CD8-positive, alpha-beta memory T cell (primary cell): ENCODE data around the gene MAD2L2. TPM values are rescaled to one million over a fixed set of nuclear protein-coding genes. Genes with fewer than 3 reads are reported as not detected.

Experiments
- CTCF ChIA-PET: fragments of 350-600 bp; sonication (Branson Sonifier 250); formaldehyde crosslinking; loops from one replicate; lab custom pipeline; 2021; ENCODE audit warnings: antibody characterized with exemption; lab: Charles Lee
- POLR2A ChIA-PET: fragments of 350-600 bp; sonication (Branson Sonifier 250); formaldehyde crosslinking; loops from one replicate; lab custom pipeline; 2021; ENCODE audit warnings: antibody characterized with exemption; lab: Charles Lee
- DNase-seq, 5 donors: peaks; one replicate each; pipeline versions ENCODE4 v3.0.0 to v3.0.0-alpha.2; 2020 to 2022; ENCODE audit warnings: mixed read lengths in 1 of 5
- H3K27ac ChIP-seq: one replicate; pipeline ENCODE4 v1.7.0; 2013; ENCODE audit warnings: low read depth, mild to moderate bottlenecking, low read length, moderate library complexity
- H3K27me3 ChIP-seq: 2 replicates; pipeline ENCODE4 v1.7.0; 2013; ENCODE audit warnings: low read length, mild to moderate bottlenecking; ENCODE audit not compliant: insufficient read depth, poor library complexity, severe bottlenecking
- H3K36me3 ChIP-seq: 2 replicates; pipeline ENCODE4 v1.7.0; 2013; ENCODE audit warnings: mild to moderate bottlenecking, low read length, moderate library complexity; ENCODE audit not compliant: insufficient read depth
- H3K4me1 ChIP-seq: 2 replicates; pipeline ENCODE4 v1.7.0; 2013; ENCODE audit warnings: mild to moderate bottlenecking, low read length, moderate library complexity; ENCODE audit not compliant: insufficient read depth
- H3K4me3 ChIP-seq: 2 replicates; pipeline ENCODE4 v1.7.0; 2013; ENCODE audit warnings: mild to moderate bottlenecking, low read length
- H3K9me3 ChIP-seq: 2 replicates; pipeline ENCODE4 v1.7.0; 2013; ENCODE audit warnings: mild to moderate bottlenecking, low read length
- H3K27ac Mint-ChIP-seq, 8 donors: one replicate each; pipeline ENCODE4 v1.8.0; 2020 to 2021; ENCODE audit warnings: mixed read lengths in 8 of 8, mild to moderate bottlenecking in 6 of 8, inconsistent platforms in 3 of 8, moderate library complexity in 3 of 8
- H3K27me3 Mint-ChIP-seq, 2 donors: one replicate each; pipeline ENCODE4 v1.8.0; 2020 to 2021; ENCODE audit warnings: mixed read lengths in 2 of 2, mild to moderate bottlenecking in 1 of 2, moderate library complexity in 1 of 2
- H3K36me3 Mint-ChIP-seq, 3 donors: one replicate each; pipeline ENCODE4 v1.8.0; 2020 to 2021; ENCODE audit warnings: mixed read lengths in 3 of 3, inconsistent platforms in 1 of 3, mild to moderate bottlenecking in 1 of 3
- H3K4me1 Mint-ChIP-seq, 3 donors: one replicate each; pipeline ENCODE4 v1.8.0; 2020 to 2021; ENCODE audit warnings: mixed read lengths in 3 of 3, inconsistent platforms in 1 of 3, mild to moderate bottlenecking in 1 of 3
- H3K4me3 Mint-ChIP-seq, 7 donors: one replicate each; pipeline ENCODE4 v1.8.0; 2020 to 2021; ENCODE audit warnings: mixed read lengths in 7 of 7, mild to moderate bottlenecking in 6 of 7, moderate library complexity in 4 of 7, inconsistent platforms in 2 of 7
- H3K9me3 Mint-ChIP-seq, 5 donors: one replicate each; pipeline ENCODE4 v1.8.0; 2020 to 2022; ENCODE audit warnings: mixed read lengths in 5 of 5, mild to moderate bottlenecking in 3 of 5, moderate library complexity in 2 of 5, inconsistent platforms in 1 of 5
- polyA plus RNA-seq: library from polyadenylated mRNA; unstranded; fragments of 300-500 nt; fragmentation: Illumina TruSeq; gene quantifications from one replicate; pipeline ENCODE4 v1.2.3, GENCODE V29; 2021
- total RNA-seq, 2 experiments: library from RNA; stranded (reverse); gene quantifications; one replicate each; pipeline ENCODE4 v1.2.3, GENCODE V29; 2021

MAD2L2 gene
- total and polyA plus RNA-seq, 3 experiments from 2014 or later, result 57.2 to 66.2 (median 60.1) TPM

- Mint-ChIP-seq H3K4me1 (peaks cover 24 to 49% (median 29%) of the 10 kb centered on the region in 3 donors), H3K9me3 (no peaks in the 10 kb centered on the region), H3K36me3 (peaks cover 0 to 20% (median 0%) of the 10 kb centered on the region in 3 donors), H3K4me3 (peak within 1 kb of the TSS; percentile 69 to 90 (median 75)), H3K27ac (peak within 1 kb of the TSS in 4 of 8 donors; percentile 26 to 97 (median 46)), H3K27me3 (no peaks in the 10 kb centered on the region)
- H3K36me3 ChIP-seq, result peaks cover 11% of the 10 kb centered on the region
- peak within 1 kb of the TSS; percentile 55 for H3K4me3 ChIP-seq
- no peaks in the 10 kb centered on the region for H3K9me3 ChIP-seq
- CTCF ChIA-PET, result interaction anchor here (1.7 to 11.3 kb wide), 3 partner anchors 10 to 67 kb away, joined by 18 to 152 read pairs (median 21); partner anchors contain the start of gene FBXO6
- peaks cover 31% of the 10 kb centered on the region for H3K4me1 ChIP-seq
- DNase-seq, result peak; percentile 38 to 82 (median 58)
- H3K27ac ChIP-seq, result peak within 1 kb of the TSS; percentile 31
- POLR2A ChIA-PET, result interaction anchor here (0.5 to 2.1 kb wide), 2 partner anchors 10 to 64 kb away, joined by 7 to 10 read pairs; partner anchors contain the start of gene FBXO6
- no peaks in the 10 kb centered on the region for H3K27me3 ChIP-seq
These were observed 26.6 kb downstream of the MAD2L2 start, which contains the start of the genes FBXO2 and FBXO44 for GRCh38 chr1:11654137-11654938. Gene FBXO2 (minus strand): TSS chr1:11654429. CDS start chr1:11654340, 89 bp downstream. Gene FBXO44 (plus strand): TSS chr1:11654877. CDS start chr1:11655836, 959 bp downstream.

- H3K4me1 ChIP-seq, result peaks cover 31% of the 10 kb centered on the region
- Mint-ChIP-seq H3K4me3 (peak overlapping the region in 6 of 7 donors; percentile 41 to 77 (median 64)), H3K27ac (peak overlapping the region in 2 of 8 donors; percentile 26 to 97), H3K27me3 (no peaks in the 10 kb centered on the region), H3K9me3 (no peaks in the 10 kb centered on the region), H3K36me3 (peaks cover 0 to 15% (median 0%) of the 10 kb centered on the region in 3 donors), H3K4me1 (peaks cover 24 to 53% (median 31%) of the 10 kb centered on the region in 3 donors)
- no peak overlapping the region for H3K4me3 ChIP-seq
- ChIA-PET POLR2A (interaction anchor here (2.1 kb wide), 1 partner anchor 10 kb away, joined by 10 read pairs; the partner anchor contains the start of gene FBXO6), CTCF (interaction anchor here (1.0 to 11.3 kb wide), 4 partner anchors 8 to 616 kb away, joined by 3 to 152 read pairs (median 12); partner anchors contain the start of gene FBXO6)
- no peak overlapping the region for H3K27ac ChIP-seq
- H3K27me3 ChIP-seq, result no peaks in the 10 kb centered on the region
- no peaks in the 10 kb centered on the region for H3K9me3 ChIP-seq
- no peak for DNase-seq
- peaks cover 11% of the 10 kb centered on the region for H3K36me3 ChIP-seq
These were observed 27.1 kb downstream of the MAD2L2 start for GRCh38 chr1:11653861-11654136.

GRCh38 chr1:11653101-11653860 lies 27.7 kb downstream of the MAD2L2 start:
- H3K4me3 Mint-ChIP-seq, result peak overlapping the region; percentile 41 to 87 (median 68)
- H3K4me1 Mint-ChIP-seq, result peaks cover 24 to 55% (median 31%) of the 10 kb centered on the region in 3 donors
- H3K36me3 ChIP-seq, result peaks cover 11% of the 10 kb centered on the region
- H3K27me3 Mint-ChIP-seq, result no peaks in the 10 kb centered on the region
- ChIA-PET POLR2A (interaction anchor here (0.6 to 2.1 kb wide), 2 partner anchors 11 to 72 kb away, joined by 3 to 10 read pairs; partner anchors contain the start of gene FBXO6), CTCF (interaction anchor here (1.0 to 11.3 kb wide), 4 partner anchors 9 to 616 kb away, joined by 3 to 152 read pairs (median 12); partner anchors contain the start of gene FBXO6)
- peaks cover 0 to 12% (median 0%) of the 10 kb centered on the region in 3 donors for H3K36me3 Mint-ChIP-seq
- peak overlapping the region in 5 of 8 donors; percentile 26 to 92 (median 58) for H3K27ac Mint-ChIP-seq
- H3K27ac ChIP-seq, result no peak overlapping the region
- no peaks in the 10 kb centered on the region for H3K27me3 ChIP-seq
- no peaks in the 10 kb centered on the region for H3K9me3 ChIP-seq
- no peak for DNase-seq
- H3K9me3 Mint-ChIP-seq, result no peaks in the 10 kb centered on the region
- peaks cover 31% of the 10 kb centered on the region for H3K4me1 ChIP-seq
- H3K4me3 ChIP-seq, result no peak overlapping the region

- ChIA-PET CTCF (interaction anchor here (0.9 to 11.3 kb wide), 4 partner anchors 10 to 615 kb away, joined by 3 to 152 read pairs (median 34); partner anchors contain the start of gene FBXO6), POLR2A (interaction anchor here (0.6 to 2.1 kb wide), 2 partner anchors 12 to 73 kb away, joined by 3 to 10 read pairs; partner anchors contain the start of gene FBXO6)
- no peak overlapping the region for H3K27ac ChIP-seq
These were observed 28.7 kb downstream of the MAD2L2 start for GRCh38 chr1:11652203-11652780.

GRCh38 chr1:11651017-11651416 lies 29.9 kb downstream of the MAD2L2 start:
- Mint-ChIP-seq H3K4me1 (peaks cover 23 to 53% (median 30%) of the 10 kb centered on the region in 3 donors), H3K9me3 (no peaks in the 10 kb centered on the region), H3K36me3 (peaks cover 0 to 2% (median 0%) of the 10 kb centered on the region in 3 donors), H3K27me3 (no peaks in the 10 kb centered on the region), H3K4me3 (peak overlapping the region; percentile 40 to 91 (median 82)), H3K27ac (peak overlapping the region; percentile 42 to 96 (median 79))
- ChIA-PET CTCF (interaction anchor here (0.7 to 11.3 kb wide), 17 partner anchors 9 to 614 kb away, joined by 3 to 152 read pairs (median 5); partner anchors contain the start of genes AGTRAP, FBXO6 and MFN2), POLR2A (interaction anchor here (0.5 to 1.4 kb wide), 4 partner anchors 13 to 374 kb away, joined by 3 to 29 read pairs (median 9); partner anchors contain the start of genes AGTRAP and FBXO6)
- Histone ChIP-seq H3K4me3 (peak overlapping the region; percentile 33), H3K27me3 (no peaks in the 10 kb centered on the region), H3K4me1 (peaks cover 29% of the 10 kb centered on the region), H3K27ac (no peak overlapping the region), H3K9me3 (no peaks in the 10 kb centered on the region), H3K36me3 (no peaks in the 10 kb centered on the region)
- no peak for DNase-seq

More at GRCh38 chr1:11652203-11652780, 28.7 kb downstream of the MAD2L2 start:
- peak overlapping the region in 4 of 8 donors; percentile 29 to 80 (median 66) for H3K27ac Mint-ChIP-seq
- Histone ChIP-seq H3K4me1 (peaks cover 31% of the 10 kb centered on the region), H3K36me3 (peaks cover 2% of the 10 kb centered on the region), H3K27me3 (no peaks in the 10 kb centered on the region), H3K4me3 (no peak overlapping the region), H3K9me3 (no peaks in the 10 kb centered on the region)
- peak overlapping the region; percentile 39 to 87 (median 45) for H3K4me3 Mint-ChIP-seq
- no peaks in the 10 kb centered on the region for H3K27me3 Mint-ChIP-seq
- H3K4me1 Mint-ChIP-seq, result peaks cover 24 to 55% (median 31%) of the 10 kb centered on the region in 3 donors
- H3K9me3 Mint-ChIP-seq, result no peaks in the 10 kb centered on the region
- H3K36me3 Mint-ChIP-seq, result peaks cover 0 to 6% (median 0%) of the 10 kb centered on the region in 3 donors
- no peak for DNase-seq

- Histone ChIP-seq H3K9me3 (no peaks in the 10 kb centered on the region), H3K4me3 (peak overlapping the region; percentile 33), H3K4me1 (peaks cover 24% of the 10 kb centered on the region), H3K27ac (no peak overlapping the region), H3K27me3 (no peaks in the 10 kb centered on the region), H3K36me3 (no peaks in the 10 kb centered on the region)
- Mint-ChIP-seq H3K27me3 (no peaks in the 10 kb centered on the region), H3K9me3 (no peaks in the 10 kb centered on the region), H3K36me3 (no peaks in the 10 kb centered on the region), H3K27ac (peak overlapping the region; percentile 42 to 97 (median 79)), H3K4me3 (peak overlapping the region; percentile 40 to 91 (median 82)), H3K4me1 (peaks cover 18 to 48% (median 24%) of the 10 kb centered on the region in 3 donors)
- ChIA-PET CTCF (interaction anchor here (0.7 to 11.3 kb wide), 21 partner anchors 9 to 613 kb away, joined by 3 to 152 read pairs (median 4); partner anchors contain the start of genes AGTRAP, FBXO6 and MFN2), POLR2A (interaction anchor here (0.5 to 1.4 kb wide), 7 partner anchors 14 to 374 kb away, joined by 3 to 29 read pairs (median 5); partner anchors contain the start of genes AGTRAP and FBXO6)
- DNase-seq, result peak; percentile 73 to 90 (median 78)
These were observed 30.5 kb downstream of the MAD2L2 start for GRCh38 chr1:11650331-11650991.
